K562 (cell line): Measurements from ENCODE around the gene IGSF10. TPM values are rescaled to one million over a fixed set of nuclear protein-coding genes. Genes with fewer than 3 reads are reported as not detected.

ENCODE experiments used
- ATAC-seq: fragments of 200-7000 bp; cut with Tn5 transposase; 3 replicates; pipeline ENCODE4 v1.9.1; 2020; ENCODE audit warnings: moderate library complexity
- BruUV-seq: library from RNA; stranded (reverse); fragments of 400-500 nt; replicated peaks from 2 replicates; lab custom pipeline; 2021; lab: Mats Ljungman, UMichigan
- CTCF ChIA-PET: fragments of 300-600 bp; formaldehyde crosslinking; extraction: SDS; loops from one replicate; lab custom pipeline; 2021; ENCODE audit warnings: low intra/inter-chr PET ratio; lab: Yijun Ruan, JAX
- POLR2A ChIA-PET: fragments of 300-600, 350-650 bp; sonication (Branson Sonifier 250); formaldehyde crosslinking; extraction: SDS; loops from one replicate; lab custom pipeline; 2021; ENCODE audit warnings: antibody characterized with exemption, inconsistent platforms; lab: Yijun Ruan, JAX
- DNase-seq, 4 experiments: peaks; one replicate each; pipeline versions ENCODE4 v3.0.0 to v3.0.0-alpha.2; 2011 to 2018; ENCODE audit warnings: low spot score in 3 of 4, mixed read lengths in 3 of 4; ENCODE audit errors: extremely low read depth in 1 of 4
- FAIRE-seq: peaks from 2 replicates; lab custom pipeline; 2011; peaks lifted over from hg19 to GRCh38; lab: Jason Lieb, UNC
- H2AFZ ChIP-seq: 2 replicates; pipeline ENCODE4 v1.6.0; 2011; ENCODE audit warnings: low read depth, low read length, control low read depth, inconsistent platforms
- H3K27ac ChIP-seq: fragments of 200-600 bp; 3 replicates; pipeline ENCODE4 v1.8.0; 2011; ENCODE audit warnings: low read depth, mild to moderate bottlenecking, control low read depth, inconsistent platforms, low read length, moderate library complexity, mixed read lengths; ENCODE audit errors: extremely low read depth
- H3K27me3 ChIP-seq, 2 experiments: fragments of 300-600 bp in 1 of 2; 2 replicates in 1 of 2; 3 replicates in 1 of 2; pipeline versions ENCODE4 v1.6.0 to v1.8.0; 2011; ENCODE audit warnings: inconsistent platforms in 2 of 2, low read length in 2 of 2, mild to moderate bottlenecking in 1 of 2, mixed read lengths in 1 of 2, moderate library complexity in 1 of 2; ENCODE audit not compliant: control insufficient read depth in 2 of 2, insufficient read depth in 2 of 2
- H3K36me3 ChIP-seq: fragments of 300-600 bp; 3 replicates; pipeline ENCODE4 v1.8.0; 2011; ENCODE audit warnings: mild to moderate bottlenecking, low read length, inconsistent platforms; ENCODE audit not compliant: control insufficient read depth, insufficient read depth
- H3K4me1 ChIP-seq, 2 experiments: fragments of 200-600 bp in 1 of 2; replicated peaks in 1 of 2; 2 replicates in 1 of 2; 3 replicates in 1 of 2; pipeline versions ENCODE4 v1.5.1 to v1.8.0; 2011; ENCODE audit warnings: inconsistent platforms in 2 of 2, low read length in 2 of 2, mild to moderate bottlenecking in 1 of 2, mixed read lengths in 1 of 2, moderate library complexity in 1 of 2; ENCODE audit not compliant: control insufficient read depth in 2 of 2, insufficient read depth in 2 of 2
- H3K4me2 ChIP-seq: 2 replicates; pipeline ENCODE4 v1.6.1; 2011; ENCODE audit warnings: low read length, control low read depth, inconsistent platforms, mixed read lengths; ENCODE audit not compliant: insufficient read depth
- H3K4me3 ChIP-seq: fragments of 200-600 bp; sonication (generic), shearing (Covaris generic); 2 replicates; pipeline ENCODE4 v1.5.1; 2016; ENCODE audit warnings: control low read depth, inconsistent platforms
- H3K79me2 ChIP-seq: fragments of 200-600 bp; 3 replicates; pipeline ENCODE4 v1.8.0; 2011; ENCODE audit warnings: low read length, inconsistent platforms; ENCODE audit not compliant: control insufficient read depth, insufficient read depth
- H3K9ac ChIP-seq, 2 experiments: 2 replicates each; pipeline versions ENCODE4 v1.6.0 to v1.6.1; 2011; ENCODE audit warnings: low read depth in 2 of 2, low read length in 2 of 2, control low read depth in 1 of 2, inconsistent platforms in 1 of 2, mild to moderate bottlenecking in 1 of 2, mixed read lengths in 1 of 2; ENCODE audit not compliant: insufficient read depth in 1 of 2
- H3K9me1 ChIP-seq: one replicate; pipeline ENCODE4 v1.6.0; 2011; ENCODE audit warnings: inconsistent platforms, mild to moderate bottlenecking, low read length, moderate library complexity; ENCODE audit not compliant: control insufficient read depth, insufficient read depth
- H3K9me3 ChIP-seq: replicated peaks from 2 replicates; pipeline ENCODE4 v1.5.1; 2011; ENCODE audit warnings: low read depth, low read length, inconsistent platforms; ENCODE audit not compliant: control insufficient read depth, insufficient read depth
- H4K20me1 ChIP-seq: replicated peaks from 2 replicates; pipeline ENCODE4 v1.6.1; 2011; ENCODE audit warnings: low read length, inconsistent platforms, mixed read lengths; ENCODE audit not compliant: control insufficient read depth, insufficient read depth
- ASH1L ChIP-seq: fragments of 450-650 bp; IDR thresholded peaks from 2 replicates; pipeline ENCODE4 v1.6.1; 2018; ENCODE audit warnings: borderline replicate concordance, mild to moderate bottlenecking, low read depth; ENCODE audit not compliant: partially characterized antibody
- CLOCK ChIP-seq: fragments of 250-450 bp; sonication (Bioruptor Pico); IDR thresholded peaks from 2 replicates; pipeline ENCODE4 v1.4.0; 2020; ENCODE audit warnings: mild to moderate bottlenecking, moderate library complexity, borderline replicate concordance
- FIP1L1 ChIP-seq: fragments of 200-400 bp; formaldehyde crosslinking; IDR thresholded peaks from 2 replicates; pipeline ENCODE4 v1.6.1; 2018; ENCODE audit warnings: mild to moderate bottlenecking, low read depth, low read length; ENCODE audit not compliant: poor library complexity, severe bottlenecking
- HDAC1 ChIP-seq, 2 experiments: fragments of 450-650 bp; IDR thresholded peaks; 2 replicates each; pipeline ENCODE4 v1.6.1; 2016 to 2017; ENCODE audit warnings: inconsistent platforms in 1 of 2, mild to moderate bottlenecking in 1 of 2, moderate library complexity in 1 of 2
- HDAC8 ChIP-seq: fragments of 450-650 bp; IDR thresholded peaks from 2 replicates; pipeline ENCODE4 v1.6.1; 2016; ENCODE audit warnings: mild to moderate bottlenecking, missing genetic modification characterization, moderate library complexity, missing compliant biosample characterization
- ILK ChIP-seq: fragments of 450-650 bp; IDR thresholded peaks from 2 replicates; pipeline ENCODE4 v1.6.1; 2016; ENCODE audit warnings: missing genetic modification characterization, low read depth, mild to moderate bottlenecking, missing compliant biosample characterization, moderate library complexity, borderline replicate concordance
- PREB ChIP-seq: sonication (generic); formaldehyde crosslinking; IDR thresholded peaks from 2 replicates; pipeline ENCODE4 v1.8.1; 2023; ENCODE audit warnings: mild to moderate bottlenecking, missing genetic modification reagents
- RBM15 ChIP-seq: fragments of 200-400 bp; formaldehyde crosslinking; IDR thresholded peaks from 2 replicates; pipeline ENCODE4 v1.6.1; 2018; ENCODE audit warnings: mild to moderate bottlenecking, low read length, moderate library complexity; ENCODE audit not compliant: insufficient read depth
- SNAPC5 ChIP-seq: fragments of 250-450 bp; sonication (Bioruptor Pico); IDR thresholded peaks from 2 replicates; pipeline ENCODE4 v1.8.0; 2021; ENCODE audit warnings: moderate library complexity, mild to moderate bottlenecking, inconsistent platforms
- SNRNP70 ChIP-seq: fragments of 200-400 bp; formaldehyde crosslinking; optimal IDR thresholded peaks from 2 replicates; pipeline ENCODE3; 2017; ENCODE audit warnings: low read depth, low read length
- TSC22D4 ChIP-seq: fragments of 450-650 bp; IDR thresholded peaks from 2 replicates; pipeline ENCODE4 v1.6.1; 2016; ENCODE audit warnings: missing genetic modification characterization, missing biosample characterization, control low read depth
- ZNF197 ChIP-seq: fragments of 200-800 bp; sonication (Bioruptor generic); IDR thresholded peaks from 2 replicates; pipeline ENCODE4 v1.6.1; 2016; ENCODE audit warnings: low read depth, missing genetic modification characterization, missing compliant biosample characterization
- ZNF324 ChIP-seq: fragments of 250-450 bp; sonication (Bioruptor Pico); IDR thresholded peaks from 2 replicates; pipeline ENCODE4 v1.4.0; 2020; ENCODE audit warnings: mild to moderate bottlenecking
- ZNF696 ChIP-seq: fragments of 250-450 bp; sonication (Bioruptor Pico); conservative IDR thresholded peaks from 2 replicates; pipeline ENCODE4 v1.4.0; 2020; ENCODE audit warnings: mild to moderate bottlenecking, moderate library complexity
- WGBS: fragments of 100-300 bp; shearing (Covaris generic); methylation state at CpG from one replicate; pipeline ENCODE4 v1.1.6; 2016; ENCODE audit warnings: low coverage, mixed read lengths; ENCODE audit not compliant: insufficient coverage; ENCODE audit errors: missing lambda C conversion rate; 5-methylcytosine and 5-hydroxymethylcytosine counted together
- in situ Hi-C: fragments of 300-500 bp; cut with MboI; formaldehyde crosslinking; loops from 4 replicates; pipeline ENCODE4 v1.15.0; 2018; ENCODE audit warnings: inconsistent platforms, mixed read lengths
- intact Hi-C: fragments of 100-400 bp; cut with micrococcal nuclease; formaldehyde crosslinking; loops from 2 replicates; pipeline ENCODE4 v1.14.2; 2022
- polyA plus RNA-seq, 8 experiments: library from polyadenylated mRNA; depleted of rRNA in 4 of 8; stranded (reverse) in 5 of 8; unstranded in 3 of 8; fragments of >200 nt; fragmentation: Nextera tagmentation in 2 of 8; fragmentation: Illumina TruSeq in 1 of 8; extraction: Ambion mirVana in 2 of 8; extraction: Trizol in 1 of 8; gene quantifications; 2 replicates each; pipeline versions ENCODE4 v1.2.1 to v1.2.3, GENCODE V29; 2011 to 2014; ENCODE audit warnings: inconsistent platforms in 1 of 8, missing spikeins in 1 of 8
- total RNA-seq, 7 experiments: library from RNA; depleted of rRNA in 6 of 7; stranded (reverse); fragments of >200 nt in 6 of 7; fragmentation: Illumina TruSeq in 2 of 7; extraction: Trizol in 2 of 7; gene quantifications; 2 replicates each; pipeline versions ENCODE4 v1.2.1 to v1.2.3, GENCODE V29; 2011 to 2021; ENCODE audit warnings: low replicate concordance in 1 of 7

IGSF10 gene
- total and polyA plus RNA-seq, 9 of the 15 experiments (the other 6 are each of a cell fraction or from before 2014, with no cell fraction given), result 0.11 to 1.2 (median 0.40) TPM

- Histone ChIP-seq H3K4me1 (no peaks in the 10 kb centered on the region; a peak in 3 of 5 replicates), H4K20me1 (no peaks in the 10 kb centered on the region), H3K9ac (no peak overlapping the region), H3K4me3 (no peak overlapping the region), H3K79me2 (no peaks in the 10 kb centered on the region), H3K27ac (no peak overlapping the region), H3K9me3 (no peaks in the 10 kb centered on the region), H2AFZ (no peak overlapping the region), H3K4me2 (no peak overlapping the region), H3K36me3 (no peaks in the 10 kb centered on the region), H3K27me3 (0 out of 5 replicates have a peak, but pooled peaks cover 0 to 5% of the 10 kb centered on the region in 2 experiments), H3K9me1 (no peaks in the 10 kb centered on the region)
- FAIRE-seq (no peak), ATAC-seq (no peak), DNase-seq (no peak)
- intact Hi-C loops (no loop called here), in situ Hi-C loops (loop anchor here (10.0 kb wide), 1 partner anchor 484 kb away; no protein-coding TSS in a partner anchor)
- POLR2A ChIA-PET, result interaction anchor here (0.9 kb wide), 1 partner anchor 18 kb away, joined by 3 read pairs; no protein-coding TSS in a partner anchor
- WGBS, result 8% methylated on average over 5 of the region's 5 CpGs
- CTCF ChIA-PET, result no interaction called here
- TF ChIP-seq ZNF324 (CRISPR knock-in tag) (no peak), SNAPC5 (CRISPR knock-in tag) (no peak), CLOCK (no peak), RBM15 (no peak), HDAC8 (tag) (no peak), ZNF696 (CRISPR knock-in tag) (no peak), ASH1L (no peak), ZNF197 (CRISPR knock-in tag) (no peak), HDAC1 (IDR thresholded peaks at IDR 0.05) (no peak), TSC22D4 (tag) (no peak), SNRNP70 (no peak), PREB (CRISPR knock-in tag) (no peak), FIP1L1 (no peak), ILK (tag) (no peak)
- BruUV-seq, result no TSS peak
Measured at GRCh38 chr3:151430821-151431484, 29.9 kb downstream of the IGSF10 start.
